MG63 (cell line): ENCODE data around the gene MBNL2. TPM values are rescaled to one million over a fixed set of nuclear protein-coding genes. Genes with fewer than 3 reads are reported as not detected.
A peak's percentile ranks its signal among the peaks of the same experiment; 100 is the strongest.

Experiments used
- DNase-seq: peaks from one replicate; pipeline ENCODE4 v3.0.0-alpha.2; 2020
- H3K27me3 ChIP-seq: fragments of 250-450 bp; sonication (Bioruptor Pico); 2 replicates; pipeline ENCODE4 v1.5.1; 2020; ENCODE audit warnings: mild to moderate bottlenecking, moderate library complexity
- H3K36me3 ChIP-seq: fragments of 250-450 bp; sonication (Bioruptor Pico); 2 replicates; pipeline ENCODE4 v1.5.1; 2020; ENCODE audit warnings: mild to moderate bottlenecking, moderate library complexity
- H3K4me3 ChIP-seq: fragments of 250-450 bp; sonication (Bioruptor Pico); 2 replicates; pipeline ENCODE4 v1.5.1; 2020; ENCODE audit warnings: mild to moderate bottlenecking, moderate library complexity
- H3K9me3 ChIP-seq: fragments of 250-450 bp; sonication (Bioruptor Pico); 2 replicates; pipeline ENCODE4 v1.5.1; 2020; ENCODE audit warnings: mild to moderate bottlenecking, moderate library complexity
- total RNA-seq: library from RNA; depleted of rRNA; stranded (reverse); fragments of >200 nt; shearing (Covaris generic); gene quantifications from 2 replicates; pipeline ENCODE4 v1.2.3, GENCODE V29; 2014; ENCODE audit warnings: low replicate concordance

MBNL2 gene
- total RNA-seq, 1 experiment from 2014 or later, result 28.6 TPM

DNA sequence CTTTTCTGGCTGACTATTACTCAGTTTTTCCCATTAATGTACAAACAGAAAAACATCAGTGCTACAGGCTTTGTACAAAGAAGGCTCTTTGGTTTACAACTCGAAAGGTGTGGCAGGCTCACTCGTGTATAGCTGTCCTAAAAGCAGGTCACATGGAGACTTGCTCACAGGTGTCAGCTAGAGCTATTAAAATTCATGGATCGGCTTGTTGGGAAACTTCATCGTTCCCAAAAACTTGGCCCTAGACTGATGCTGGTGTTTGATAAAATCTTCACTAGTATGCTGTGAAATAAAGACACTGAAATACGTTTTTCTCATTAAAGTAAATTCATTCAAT, 64.9 kb downstream of the MBNL2 start:
- H3K27me3 ChIP-seq, result no peaks in the 10 kb centered on the region
- H3K36me3 ChIP-seq, result peaks cover 48% of the 10 kb centered on the region
- no peak overlapping the region for H3K4me3 ChIP-seq
- H3K9me3 ChIP-seq, result no peaks in the 10 kb centered on the region
- DNase-seq, result no peak

DNA sequence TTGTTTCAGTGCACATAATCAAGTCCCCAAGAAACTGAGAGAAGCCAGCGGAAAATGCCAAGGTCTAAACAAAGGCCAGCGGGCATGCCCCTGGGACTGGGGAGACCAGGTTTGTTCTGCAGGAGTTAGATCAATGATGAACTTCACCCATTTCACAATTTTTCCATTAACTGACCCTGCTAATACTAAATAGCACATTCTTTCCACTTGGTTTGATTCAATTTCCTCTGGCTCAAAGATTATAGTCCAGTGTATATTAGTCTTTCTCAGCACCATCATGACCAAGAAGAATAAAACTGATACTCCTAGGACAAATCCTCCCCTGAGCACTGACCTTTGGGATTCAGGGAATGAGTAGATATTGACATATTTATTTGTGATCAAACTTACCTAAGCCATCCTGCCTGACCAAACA, 66.4 kb downstream of the MBNL2 start:
- DNase-seq, result no peak
- peaks cover 43% of the 10 kb centered on the region for H3K36me3 ChIP-seq
- no peaks in the 10 kb centered on the region for H3K9me3 ChIP-seq
- no peaks in the 10 kb centered on the region for H3K27me3 ChIP-seq
- H3K4me3 ChIP-seq, result no peak overlapping the region

DNA sequence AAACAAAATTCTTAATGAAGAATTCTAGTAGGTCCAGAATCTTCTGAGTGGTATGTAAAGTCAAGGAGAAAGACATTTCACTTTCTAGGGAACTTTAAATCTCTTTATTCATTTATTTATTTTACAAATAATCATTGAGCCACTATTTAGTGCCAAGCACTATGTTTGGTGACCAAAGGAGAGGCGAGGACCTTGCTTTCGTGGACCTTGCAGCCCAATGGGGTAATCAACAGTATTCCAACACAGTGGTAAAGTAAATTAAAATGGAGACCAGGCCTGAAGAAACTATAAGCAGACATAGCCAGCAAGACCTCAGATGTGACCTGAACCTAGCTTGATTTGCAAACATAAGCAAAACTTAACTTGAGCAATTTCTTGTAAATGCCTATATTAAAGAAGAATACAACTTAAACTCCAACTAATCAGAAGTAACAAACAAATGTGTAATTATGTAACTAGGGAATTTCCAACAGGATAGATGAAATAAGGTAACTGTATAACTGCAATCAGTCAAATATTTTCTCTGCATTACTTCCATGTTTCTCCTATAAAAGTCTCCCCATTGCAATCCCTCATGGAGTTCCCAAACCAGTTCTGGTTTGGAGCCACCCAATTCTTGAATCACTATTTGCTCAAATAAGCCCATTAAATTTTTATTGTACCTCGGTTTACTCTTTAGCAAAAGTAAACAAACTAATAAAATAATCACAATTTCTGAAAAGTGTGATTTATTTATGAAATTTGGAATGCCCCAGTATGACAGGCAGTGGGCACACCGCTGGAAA, 67.6 kb downstream of the MBNL2 start:
- Histone ChIP-seq H3K27me3 (no peaks in the 10 kb centered on the region), H3K9me3 (no peaks in the 10 kb centered on the region), H3K4me3 (no peak overlapping the region), H3K36me3 (peaks cover 38% of the 10 kb centered on the region)
- DNase-seq, result no peak

DNA sequence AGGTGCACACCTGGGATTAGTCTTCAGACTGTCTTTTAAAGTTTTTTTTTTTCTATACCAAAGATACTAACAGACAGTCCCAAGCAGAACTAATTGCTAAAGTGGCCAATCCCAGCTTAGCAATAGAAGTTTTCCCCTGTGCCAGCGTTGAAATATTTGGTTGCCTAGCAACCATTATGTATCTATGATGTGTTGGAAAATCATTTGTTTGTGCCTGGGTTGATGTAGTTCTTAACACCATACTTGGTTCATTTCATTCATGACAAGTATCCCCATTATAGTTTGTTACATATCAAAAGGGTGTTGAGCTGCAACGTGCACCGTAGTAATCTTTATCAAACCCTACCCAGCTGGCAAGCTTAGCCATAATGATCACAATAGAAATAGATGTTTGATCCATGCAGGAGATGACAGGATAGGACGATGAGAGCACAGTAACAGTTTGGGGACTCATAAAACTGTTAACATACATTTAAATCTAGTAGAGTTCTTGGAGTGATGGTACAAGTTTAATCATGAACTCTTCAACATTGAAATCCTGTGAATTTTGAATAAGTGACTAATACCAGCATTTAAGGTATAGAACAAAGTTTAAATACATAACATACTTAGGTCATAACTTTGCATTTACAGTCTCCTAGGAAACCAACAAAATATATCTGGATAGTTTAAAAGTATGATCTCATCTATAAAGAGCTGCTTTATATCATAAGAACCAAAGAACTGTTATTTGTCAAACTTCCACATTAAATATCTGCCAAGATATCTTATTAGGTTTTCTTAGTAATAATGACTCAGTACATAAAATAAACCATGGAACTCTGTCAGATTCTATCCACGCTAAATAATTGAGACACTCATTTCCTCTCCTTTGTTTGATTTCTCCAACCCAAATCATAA, 73.4 kb downstream of the MBNL2 start:
- peak; percentile 6 for DNase-seq
- Histone ChIP-seq H3K9me3 (no peaks in the 10 kb centered on the region), H3K27me3 (no peaks in the 10 kb centered on the region), H3K4me3 (no peak overlapping the region), H3K36me3 (peaks cover 38% of the 10 kb centered on the region)

DNA sequence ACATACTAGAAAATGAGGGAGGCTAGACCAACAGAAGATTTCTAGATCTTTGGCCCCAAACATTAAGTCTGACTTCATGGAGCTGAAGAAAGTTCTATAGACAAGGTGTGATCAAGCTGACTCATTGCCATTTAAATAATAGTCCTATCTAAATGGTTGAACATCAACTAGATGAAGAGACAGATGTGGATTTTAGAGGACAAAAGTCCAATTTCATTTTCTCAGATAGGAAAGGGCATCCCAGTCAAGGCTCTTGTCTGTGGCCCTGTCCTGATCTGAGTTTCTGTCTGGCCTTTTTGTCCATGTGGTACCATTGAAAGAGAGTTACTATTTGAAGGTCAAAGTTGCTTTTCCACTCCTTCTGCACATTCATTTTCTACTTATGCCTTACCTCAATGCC, 74.6 kb downstream of the MBNL2 start:
- DNase-seq, result no peak
- peaks cover 39% of the 10 kb centered on the region for H3K36me3 ChIP-seq
- H3K27me3 ChIP-seq, result no peaks in the 10 kb centered on the region
- no peaks in the 10 kb centered on the region for H3K9me3 ChIP-seq
- H3K4me3 ChIP-seq, result no peak overlapping the region

DNA sequence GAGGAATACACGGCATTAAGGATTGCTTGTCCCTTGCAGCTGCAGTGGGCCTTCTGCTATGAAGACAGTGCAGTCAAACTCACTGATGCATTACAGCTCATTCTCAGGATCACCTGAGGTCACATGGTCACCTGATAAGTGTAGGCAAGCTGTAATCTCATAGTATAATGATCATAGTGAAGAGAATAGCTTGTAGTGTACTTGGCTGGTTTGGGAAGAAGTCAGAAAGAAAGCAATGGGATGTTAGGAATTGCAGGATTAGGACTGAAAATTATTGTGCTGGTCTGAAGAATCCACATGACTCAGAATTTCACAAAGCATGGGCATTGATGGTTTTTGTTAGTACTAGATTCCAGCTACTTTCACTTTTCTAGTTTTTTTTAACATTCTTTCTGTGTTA, 76.7 kb downstream of the MBNL2 start:
- Histone ChIP-seq H3K36me3 (peaks cover 32% of the 10 kb centered on the region), H3K27me3 (no peaks in the 10 kb centered on the region), H3K4me3 (no peak overlapping the region), H3K9me3 (no peaks in the 10 kb centered on the region)
- no peak for DNase-seq

DNA sequence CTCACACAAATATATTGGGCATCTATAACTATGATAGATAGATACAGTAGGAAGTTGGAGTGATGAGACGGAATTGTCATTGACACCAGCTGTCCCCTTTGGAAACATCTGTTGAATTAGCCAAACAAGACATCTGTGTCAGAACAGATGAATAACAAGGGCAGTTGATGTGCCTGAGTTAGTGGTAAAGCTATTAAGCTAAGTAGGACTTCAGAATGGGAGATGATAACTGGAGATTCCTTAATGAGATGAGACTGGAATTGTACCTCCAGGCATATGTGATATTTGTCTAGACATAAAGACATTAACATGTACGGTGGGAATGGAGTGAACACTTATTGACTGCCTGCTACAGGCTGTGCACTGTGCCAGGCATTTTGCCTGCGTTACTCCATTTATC, 78.7 kb downstream of the MBNL2 start:
- no peak overlapping the region for H3K4me3 ChIP-seq
- peaks cover 39% of the 10 kb centered on the region for H3K36me3 ChIP-seq
- no peak for DNase-seq
- no peaks in the 10 kb centered on the region for H3K27me3 ChIP-seq
- no peaks in the 10 kb centered on the region for H3K9me3 ChIP-seq

DNA sequence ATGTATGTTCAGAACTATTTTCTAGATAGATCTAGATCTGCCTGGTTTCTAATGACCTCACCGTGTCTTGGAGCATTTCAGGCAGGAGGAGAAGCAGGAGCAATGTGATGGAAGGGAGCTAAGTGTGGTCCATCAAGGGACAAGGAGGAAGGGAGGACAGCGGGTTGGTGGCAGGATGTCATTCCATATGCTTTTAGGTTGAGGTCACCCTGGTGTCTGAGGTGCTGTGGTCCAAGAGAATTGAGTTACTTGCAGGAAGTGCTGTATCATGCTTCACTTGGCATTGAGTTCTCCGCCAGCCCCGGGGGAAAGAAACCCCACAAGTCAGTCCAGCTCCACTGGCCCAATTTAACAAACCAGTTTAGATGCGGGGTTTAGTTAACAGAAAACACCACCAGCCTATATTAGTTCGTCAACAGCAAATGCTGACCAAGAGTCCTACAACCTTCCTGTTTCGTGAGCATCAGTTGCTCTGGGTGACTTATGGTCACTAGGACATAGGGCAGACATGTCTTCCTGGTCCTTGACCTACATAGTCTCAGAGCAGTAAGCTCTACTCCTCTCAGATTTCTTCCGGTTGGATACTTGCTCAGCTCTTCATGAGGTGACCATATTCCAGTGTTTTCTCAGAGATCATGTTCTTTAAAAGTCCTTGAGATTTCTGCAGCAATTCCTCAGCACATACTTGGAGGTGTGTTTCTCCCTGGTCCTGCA, 79.4 kb downstream of the MBNL2 start:
- Histone ChIP-seq H3K9me3 (no peaks in the 10 kb centered on the region), H3K27me3 (no peaks in the 10 kb centered on the region), H3K4me3 (no peak overlapping the region), H3K36me3 (peaks cover 44% of the 10 kb centered on the region)
- DNase-seq, result no peak

DNA sequence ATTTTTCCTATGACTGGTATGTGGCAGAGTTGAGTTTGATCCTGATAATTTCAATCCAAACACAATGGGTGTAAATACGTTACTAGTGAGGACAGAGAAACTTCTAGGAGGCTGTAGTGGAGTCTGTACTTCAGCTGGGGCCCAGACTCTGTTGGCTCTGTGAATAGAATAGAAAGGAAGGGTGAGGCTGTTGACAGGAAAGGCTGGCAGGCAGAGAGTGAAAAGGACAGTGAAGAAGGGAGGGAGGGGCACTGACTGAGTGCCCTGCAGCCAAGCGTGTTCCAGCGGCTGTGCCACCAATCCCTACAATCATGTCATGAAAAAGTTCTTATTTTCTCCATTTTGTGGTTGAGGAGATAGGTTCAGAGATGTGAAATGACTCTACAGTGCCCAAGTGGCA, 80.5 kb downstream of the MBNL2 start:
- Histone ChIP-seq H3K36me3 (peaks cover 34% of the 10 kb centered on the region), H3K4me3 (no peak overlapping the region), H3K9me3 (no peaks in the 10 kb centered on the region), H3K27me3 (no peaks in the 10 kb centered on the region)
- no peak for DNase-seq

DNA sequence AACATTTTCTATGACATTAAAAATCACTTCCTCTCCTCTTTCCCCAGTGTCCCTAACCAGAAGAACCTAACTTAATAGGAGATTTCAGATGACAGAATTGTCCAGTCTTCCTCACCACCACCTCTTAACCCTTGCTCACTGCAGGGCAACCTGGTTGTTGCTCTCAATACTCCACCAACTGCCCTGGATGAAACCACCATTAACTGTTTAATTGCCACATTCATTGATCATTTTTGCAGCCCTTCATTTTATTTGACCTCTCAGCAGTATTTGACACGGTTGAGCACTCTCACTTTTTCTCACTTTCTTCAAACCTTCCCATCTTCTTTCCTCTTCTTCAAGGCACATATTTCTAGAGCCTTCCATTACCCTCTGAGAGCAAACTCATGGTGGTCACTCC, 84.0 kb downstream of the MBNL2 start:
- Histone ChIP-seq H3K27me3 (no peaks in the 10 kb centered on the region), H3K36me3 (peaks cover 32% of the 10 kb centered on the region), H3K9me3 (no peaks in the 10 kb centered on the region), H3K4me3 (no peak overlapping the region)
- DNase-seq, result no peak

DNA sequence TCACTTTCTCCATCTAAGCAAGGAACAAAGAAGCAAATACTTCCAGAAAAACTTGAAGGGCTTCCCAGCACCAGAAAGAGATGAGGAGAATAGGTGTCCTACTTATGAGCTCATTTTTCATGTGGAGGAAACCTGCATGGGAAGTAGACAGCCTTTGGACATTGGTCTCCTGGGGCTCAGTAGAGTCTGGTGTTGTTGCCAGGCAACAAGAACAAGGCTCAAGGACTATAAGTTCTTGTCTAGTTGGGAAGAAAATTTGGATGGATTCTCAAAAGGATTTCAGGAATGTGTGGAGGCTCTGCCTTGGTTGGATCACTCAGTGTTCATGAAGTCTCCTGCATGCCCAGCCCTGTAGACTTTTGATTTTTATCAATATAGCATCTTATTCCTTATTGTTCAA, 84.5 kb downstream of the MBNL2 start:
- DNase-seq, result no peak
- no peaks in the 10 kb centered on the region for H3K27me3 ChIP-seq
- no peaks in the 10 kb centered on the region for H3K9me3 ChIP-seq
- H3K4me3 ChIP-seq, result no peak overlapping the region
- peaks cover 33% of the 10 kb centered on the region for H3K36me3 ChIP-seq

DNA sequence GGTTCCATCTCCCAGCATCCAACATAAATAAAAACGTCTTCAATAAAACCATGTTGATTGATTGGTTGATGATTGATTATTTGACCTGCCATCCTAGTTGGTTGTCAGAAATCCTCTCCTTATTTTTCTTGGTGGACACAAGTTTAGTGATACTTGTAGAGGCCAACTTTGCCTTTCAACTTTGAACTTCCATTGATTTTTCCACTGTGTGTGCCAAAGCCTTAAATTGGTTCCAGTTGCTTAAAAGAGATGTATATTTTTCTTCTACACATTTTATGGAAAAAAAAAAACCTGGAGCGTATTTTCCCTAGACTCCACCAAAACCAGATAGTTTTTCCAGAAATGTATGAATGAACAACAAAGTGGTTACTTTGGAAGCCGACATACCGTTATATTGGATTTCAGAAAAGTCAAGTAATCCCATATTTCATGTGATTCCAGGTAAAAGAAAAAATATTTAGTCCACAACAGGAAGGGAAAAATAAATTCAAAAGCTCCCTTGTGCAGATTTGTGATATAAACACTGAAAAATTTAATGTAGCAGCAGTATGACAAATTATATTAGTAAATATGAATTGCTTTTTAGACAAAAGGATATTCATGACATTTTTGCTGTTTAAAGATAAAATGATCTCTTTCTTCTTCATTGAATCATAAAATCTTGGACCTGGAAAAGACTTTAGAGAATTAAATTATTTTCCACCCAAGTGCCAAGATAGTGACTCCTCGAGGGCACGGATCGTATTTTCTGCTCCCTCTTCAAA, 85.2 kb downstream of the MBNL2 start:
- no peaks in the 10 kb centered on the region for H3K9me3 ChIP-seq
- peak; percentile 51 for DNase-seq
- H3K4me3 ChIP-seq, result no peak overlapping the region
- no peaks in the 10 kb centered on the region for H3K27me3 ChIP-seq
- H3K36me3 ChIP-seq, result peaks cover 39% of the 10 kb centered on the region

DNA sequence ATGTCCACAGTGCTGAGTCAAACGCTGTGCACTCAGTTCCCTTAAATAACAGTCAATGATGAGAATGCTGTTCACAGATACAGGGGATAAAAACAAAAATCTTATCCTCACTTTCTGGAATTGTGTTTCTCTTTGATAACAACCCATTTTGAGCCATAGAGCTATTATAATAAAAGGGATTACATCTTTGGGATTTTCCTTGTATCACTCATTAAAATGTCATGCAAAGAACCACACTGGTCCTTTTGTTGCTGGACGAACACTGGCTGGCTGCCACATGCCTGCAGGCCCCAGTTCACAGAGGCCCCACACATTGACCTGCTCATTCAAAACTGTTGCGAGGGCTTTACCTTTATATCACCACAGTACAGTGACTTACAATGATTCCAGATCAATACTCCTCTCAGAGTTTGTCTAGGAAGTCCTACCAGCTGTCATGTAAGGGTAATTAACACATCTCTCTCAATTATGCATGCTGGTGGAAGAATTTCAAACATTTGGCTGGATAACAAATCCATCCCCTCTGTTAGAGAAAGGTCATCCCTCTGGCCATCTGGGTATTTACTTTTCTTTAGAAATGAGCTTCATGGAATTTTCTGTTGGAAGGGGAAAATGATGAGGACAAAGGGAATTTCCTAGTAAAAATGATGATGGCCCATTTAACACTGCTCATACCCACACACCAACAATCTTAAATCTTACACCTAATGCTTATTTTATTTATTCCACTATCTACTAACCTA, 85.9 kb downstream of the MBNL2 start:
- Histone ChIP-seq H3K27me3 (no peaks in the 10 kb centered on the region), H3K4me3 (no peak overlapping the region), H3K9me3 (no peaks in the 10 kb centered on the region), H3K36me3 (peaks cover 46% of the 10 kb centered on the region)
- peak; percentile 61 for DNase-seq

DNA sequence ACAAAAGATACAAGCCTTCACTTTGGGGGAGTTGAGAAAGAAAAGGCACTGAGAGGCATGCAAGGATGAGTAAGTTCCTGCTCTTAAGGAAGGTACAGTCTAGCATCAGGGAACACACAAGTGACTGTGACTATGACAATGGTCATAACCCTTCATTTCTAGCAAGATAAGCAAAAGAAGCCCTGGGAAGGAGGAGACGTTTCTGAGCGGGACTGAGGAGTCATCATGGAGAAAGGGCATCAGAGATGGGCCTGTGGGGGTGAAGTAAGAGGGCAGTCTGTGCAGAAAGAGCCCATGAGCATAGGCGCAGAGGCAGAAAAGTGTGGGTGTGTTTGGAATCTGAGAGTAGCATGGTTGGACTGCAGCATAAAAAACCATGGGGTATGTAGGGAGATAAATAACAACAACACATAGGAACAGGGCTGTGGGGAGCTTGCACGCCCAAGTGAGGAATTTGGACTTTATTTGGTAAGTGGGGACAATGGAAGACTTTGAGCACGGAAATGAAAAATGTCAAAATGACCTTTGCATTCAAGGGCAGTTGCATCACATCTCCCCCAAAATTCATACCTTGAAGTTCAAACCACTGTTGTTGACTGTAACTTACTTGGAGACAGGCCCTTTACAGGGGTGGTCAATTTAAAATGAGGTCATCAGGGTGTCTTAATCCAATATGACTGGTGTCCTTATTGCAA, 86.7 kb downstream of the MBNL2 start:
- no peak overlapping the region for H3K4me3 ChIP-seq
- H3K36me3 ChIP-seq, result peaks cover 53% of the 10 kb centered on the region
- no peaks in the 10 kb centered on the region for H3K27me3 ChIP-seq
- DNase-seq, result no peak
- H3K9me3 ChIP-seq, result no peaks in the 10 kb centered on the region

DNA sequence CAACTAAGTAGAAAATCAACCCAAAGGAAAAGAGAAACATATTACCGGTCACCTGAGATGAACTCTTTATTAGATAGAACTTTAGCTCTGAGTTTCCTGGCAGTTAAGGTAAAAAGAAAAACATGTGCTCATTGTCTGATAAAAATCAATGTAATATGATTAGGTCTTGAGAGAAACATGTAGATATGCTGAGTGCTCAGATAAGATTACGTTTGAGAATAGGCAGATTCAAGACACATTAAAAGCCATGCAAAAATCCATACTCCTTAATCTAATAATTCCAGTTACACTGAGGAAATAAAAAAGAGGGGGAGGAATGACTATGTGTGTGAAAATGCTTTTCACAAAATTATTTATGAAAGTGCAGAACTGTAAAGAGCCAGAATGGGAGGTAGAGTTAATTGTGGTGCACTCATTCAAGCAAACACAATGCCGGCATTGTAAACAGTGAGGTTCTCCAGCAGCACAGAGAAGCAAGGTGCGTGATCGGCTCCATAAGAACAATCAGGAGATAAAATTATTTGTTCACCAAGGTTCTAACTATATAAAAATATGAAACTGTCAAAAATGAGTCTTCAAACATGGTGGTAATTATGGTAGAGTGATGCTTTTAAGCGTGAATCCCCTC, 88.8 kb downstream of the MBNL2 start:
- Histone ChIP-seq H3K4me3 (no peak overlapping the region), H3K27me3 (no peaks in the 10 kb centered on the region), H3K36me3 (peaks cover 60% of the 10 kb centered on the region), H3K9me3 (no peaks in the 10 kb centered on the region)
- no peak for DNase-seq
